Measurements from ENCODE around the gene UBE2G1. TPM values are rescaled to one million over a fixed set of nuclear protein-coding genes. Genes with fewer than 3 reads are reported as not detected.

Gene UBE2G1
- total and polyA plus RNA-seq, 2 of the 13 experiments (the other 11 are each of a cell fraction or from before 2014, with no cell fraction given) = 27.9 to 42.6 TPM

DNA sequence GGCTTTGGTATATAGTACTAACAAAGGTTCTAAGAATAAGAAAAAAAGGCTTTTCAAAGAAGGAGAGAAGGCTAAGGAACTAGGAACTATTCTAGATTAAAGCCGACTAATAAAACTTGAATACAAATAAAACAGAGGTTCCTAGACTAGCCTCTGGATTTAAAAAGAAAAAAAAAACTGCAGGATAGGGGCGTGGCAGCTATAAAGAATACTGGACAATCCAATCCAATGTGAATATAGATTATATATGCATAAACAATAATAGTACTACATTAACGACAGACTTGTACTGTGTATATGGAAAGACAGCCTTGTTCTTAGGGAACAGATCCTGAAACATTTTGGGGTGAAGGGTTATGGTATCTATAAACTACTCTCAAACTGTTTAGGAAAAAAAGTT is 78.8 kb downstream of the UBE2G1 start:
- Histone ChIP-seq H3K4me2 (ENCODE audit: low read depth, low read length) (no peak overlapping the region), H3K4me1 (ENCODE audit: insufficient read depth, low read length) (no peaks in the 10 kb centered on the region), H3K9me3 (ENCODE audit: low read length) (no peaks in the 10 kb centered on the region), H2AFZ (ENCODE audit: low read length) (no peak overlapping the region), H3K4me3 (replicated peaks in 1 of 3; ENCODE audit: insufficient read depth in 1 of 3, low read depth in 2 of 3, low read length in 3 of 3) (no peak overlapping the region), H3K9ac (ENCODE audit: insufficient read depth, low read depth, low read length) (no peak overlapping the region), H3K36me3 (replicated peaks in 1 of 2; ENCODE audit: control insufficient read depth in 1 of 2, insufficient read depth in 2 of 2, low read length in 2 of 2) (peaks cover 0 to 35% of the 10 kb centered on the region in 2 experiments; a peak in 2 of 5 replicates), H3K79me2 (ENCODE audit: insufficient read depth, low read length) (no peaks in the 10 kb centered on the region), H3K27me3 (ENCODE audit: control insufficient read depth in 1 of 2, insufficient read depth in 2 of 2, low read length in 2 of 2) (no peaks in the 10 kb centered on the region; a peak in 1 of 5 replicates), H3K27ac (ENCODE audit: extremely low read length, insufficient read depth, low read length) (no peak overlapping the region), H4K20me1 (ENCODE audit: insufficient read depth, low read length) (no peaks in the 10 kb centered on the region)
- in situ Hi-C loops (cut with HindIII; ENCODE audit: extremely low pct_ligation_motif_present, low pct_unique_long_range_greater_than_20kb) = no loop called here
- BruUV-seq (replicated peaks) = no TSS peak
- POLR2A ChIA-PET = no interaction called here
- no peak for DNase-seq (ENCODE audit: low spot score)
- TF ChIP-seq ZNF780A (CRISPR knock-in tag; IDR thresholded peaks at IDR 0.05) (no peak), ZNF850 (CRISPR knock-in tag; conservative IDR thresholded peaks at IDR 0.05) (no peak), FOXA3 (CRISPR knock-in tag; IDR thresholded peaks at IDR 0.05) (no peak), MIXL1 (CRISPR knock-in tag; IDR thresholded peaks at IDR 0.05) (no peak), ZNF451 (CRISPR knock-in tag; IDR thresholded peaks at IDR 0.05) (no peak), ZBTB3 (CRISPR knock-in tag; IDR thresholded peaks at IDR 0.05; ENCODE audit: borderline replicate concordance, low read depth) (no peak), ZNF124 (CRISPR knock-in tag; IDR thresholded peaks at IDR 0.05) (no peak), HMGA1 (CRISPR knock-in tag; conservative IDR thresholded peaks at IDR 0.05) (no peak), ZBTB4 (CRISPR knock-in tag; IDR thresholded peaks at IDR 0.05; ENCODE audit: borderline replicate concordance) (no peak)
- TF ChIP-seq, protein P1, sequence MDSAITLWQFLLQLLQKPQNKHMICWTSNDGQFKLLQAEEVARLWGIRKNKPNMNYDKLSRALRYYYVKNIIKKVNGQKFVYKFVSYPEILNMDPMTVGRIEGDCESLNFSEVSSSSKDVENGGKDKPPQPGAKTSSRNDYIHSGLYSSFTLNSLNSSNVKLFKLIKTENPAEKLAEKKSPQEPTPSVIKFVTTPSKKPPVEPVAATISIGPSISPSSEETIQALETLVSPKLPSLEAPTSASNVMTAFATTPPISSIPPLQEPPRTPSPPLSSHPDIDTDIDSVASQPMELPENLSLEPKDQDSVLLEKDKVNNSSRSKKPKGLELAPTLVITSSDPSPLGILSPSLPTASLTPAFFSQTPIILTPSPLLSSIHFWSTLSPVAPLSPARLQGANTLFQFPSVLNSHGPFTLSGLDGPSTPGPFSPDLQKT (CRISPR knock-in tag; IDR thresholded peaks at IDR 0.05; ENCODE audit: borderline replicate concordance) = no peak
- TF ChIP-seq, protein P2, sequence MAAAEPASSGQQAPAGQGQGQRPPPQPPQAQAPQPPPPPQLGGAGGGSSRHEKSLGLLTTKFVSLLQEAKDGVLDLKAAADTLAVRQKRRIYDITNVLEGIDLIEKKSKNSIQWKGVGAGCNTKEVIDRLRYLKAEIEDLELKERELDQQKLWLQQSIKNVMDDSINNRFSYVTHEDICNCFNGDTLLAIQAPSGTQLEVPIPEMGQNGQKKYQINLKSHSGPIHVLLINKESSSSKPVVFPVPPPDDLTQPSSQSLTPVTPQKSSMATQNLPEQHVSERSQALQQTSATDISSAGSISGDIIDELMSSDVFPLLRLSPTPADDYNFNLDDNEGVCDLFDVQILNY (CRISPR knock-in tag; conservative IDR thresholded peaks at IDR 0.05) = no peak
- TF ChIP-seq, protein P3, sequence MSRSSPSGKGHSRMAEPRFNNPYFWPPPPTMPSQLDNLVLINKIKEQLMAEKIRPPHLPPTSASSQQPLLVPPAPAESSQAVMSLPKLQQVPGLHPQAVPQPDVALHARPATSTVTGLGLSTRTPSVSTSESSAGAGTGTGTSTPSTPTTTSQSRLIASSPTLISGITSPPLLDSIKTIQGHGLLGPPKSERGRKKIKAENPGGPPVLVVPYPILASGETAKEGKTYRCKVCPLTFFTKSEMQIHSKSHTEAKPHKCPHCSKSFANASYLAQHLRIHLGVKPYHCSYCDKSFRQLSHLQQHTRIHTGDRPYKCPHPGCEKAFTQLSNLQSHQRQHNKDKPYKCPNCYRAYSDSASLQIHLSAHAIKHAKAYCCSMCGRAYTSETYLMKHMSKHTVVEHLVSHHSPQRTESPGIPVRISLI (CRISPR knock-in tag; IDR thresholded peaks at IDR 0.05; ENCODE audit: borderline replicate concordance) = no peak
- TF ChIP-seq, protein P4, sequence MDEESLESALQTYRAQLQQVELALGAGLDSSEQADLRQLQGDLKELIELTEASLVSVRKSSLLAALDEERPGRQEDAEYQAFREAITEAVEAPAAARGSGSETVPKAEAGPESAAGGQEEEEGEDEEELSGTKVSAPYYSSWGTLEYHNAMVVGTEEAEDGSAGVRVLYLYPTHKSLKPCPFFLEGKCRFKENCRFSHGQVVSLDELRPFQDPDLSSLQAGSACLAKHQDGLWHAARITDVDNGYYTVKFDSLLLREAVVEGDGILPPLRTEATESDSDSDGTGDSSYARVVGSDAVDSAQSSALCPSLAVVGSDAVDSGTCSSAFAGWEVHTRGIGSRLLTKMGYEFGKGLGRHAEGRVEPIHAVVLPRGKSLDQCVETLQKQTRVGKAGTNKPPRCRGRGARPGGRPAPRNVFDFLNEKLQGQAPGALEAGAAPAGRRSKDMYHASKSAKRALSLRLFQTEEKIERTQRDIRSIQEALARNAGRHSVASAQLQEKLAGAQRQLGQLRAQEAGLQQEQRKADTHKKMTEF (CRISPR knock-in tag; IDR thresholded peaks at IDR 0.05) = no peak
- TF ChIP-seq, protein P5, sequence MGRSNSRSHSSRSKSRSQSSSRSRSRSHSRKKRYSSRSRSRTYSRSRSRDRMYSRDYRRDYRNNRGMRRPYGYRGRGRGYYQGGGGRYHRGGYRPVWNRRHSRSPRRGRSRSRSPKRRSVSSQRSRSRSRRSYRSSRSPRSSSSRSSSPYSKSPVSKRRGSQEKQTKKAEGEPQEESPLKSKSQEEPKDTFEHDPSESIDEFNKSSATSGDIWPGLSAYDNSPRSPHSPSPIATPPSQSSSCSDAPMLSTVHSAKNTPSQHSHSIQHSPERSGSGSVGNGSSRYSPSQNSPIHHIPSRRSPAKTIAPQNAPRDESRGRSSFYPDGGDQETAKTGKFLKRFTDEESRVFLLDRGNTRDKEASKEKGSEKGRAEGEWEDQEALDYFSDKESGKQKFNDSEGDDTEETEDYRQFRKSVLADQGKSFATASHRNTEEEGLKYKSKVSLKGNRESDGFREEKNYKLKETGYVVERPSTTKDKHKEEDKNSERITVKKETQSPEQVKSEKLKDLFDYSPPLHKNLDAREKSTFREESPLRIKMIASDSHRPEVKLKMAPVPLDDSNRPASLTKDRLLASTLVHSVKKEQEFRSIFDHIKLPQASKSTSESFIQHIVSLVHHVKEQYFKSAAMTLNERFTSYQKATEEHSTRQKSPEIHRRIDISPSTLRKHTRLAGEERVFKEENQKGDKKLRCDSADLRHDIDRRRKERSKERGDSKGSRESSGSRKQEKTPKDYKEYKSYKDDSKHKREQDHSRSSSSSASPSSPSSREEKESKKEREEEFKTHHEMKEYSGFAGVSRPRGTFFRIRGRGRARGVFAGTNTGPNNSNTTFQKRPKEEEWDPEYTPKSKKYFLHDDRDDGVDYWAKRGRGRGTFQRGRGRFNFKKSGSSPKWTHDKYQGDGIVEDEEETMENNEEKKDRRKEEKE (IDR thresholded peaks at IDR 0.05) = no peak
- intact Hi-C loops (cut with micrococcal nuclease; ENCODE audit: unreplicated experiment) = no loop called here
- 98% methylated on average over 3 of the region's 3 CpGs for whole genome bisulfite sequencing (ENCODE audit: low lambda C conversion rate)
- no peak for FAIRE-seq
- CTCF ChIA-PET (ENCODE audit: low intra/inter-chr PET ratio, low total read pairs) = no interaction called here
- ATAC-seq = no peak

Data from HepG2 (cell line).